ENCODE data around the gene ABCC9. TPM values are rescaled to one million over a fixed set of nuclear protein-coding genes. Genes with fewer than 3 reads are reported as not detected.

ABCC9 gene
- total RNA-seq, 1 experiment from 2014 or later = 0.03 TPM

DNA sequence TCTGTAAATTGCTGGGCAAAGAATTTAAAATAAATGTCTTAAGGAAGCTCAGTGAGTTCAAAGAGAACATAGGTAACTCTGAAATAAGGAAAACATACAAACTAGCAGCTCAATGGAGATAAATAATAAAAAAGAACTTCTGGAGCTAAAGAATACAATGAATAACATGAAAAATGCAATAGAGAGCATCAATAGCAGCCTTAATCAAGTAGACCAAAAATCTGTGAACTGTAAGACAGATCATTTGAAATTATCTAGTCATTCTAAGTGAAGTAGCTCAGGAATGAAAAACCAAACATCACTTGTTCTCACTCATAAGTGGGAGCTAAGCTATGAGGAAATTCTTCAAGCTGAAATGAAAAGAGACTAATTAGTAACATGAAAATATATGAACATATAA, 5.8 kb upstream of the ABCC9 start:
- Histone ChIP-seq H3K27ac (ENCODE audit: low read length) (no peak overlapping the region), H3K36me3 (ENCODE audit: control insufficient read depth, insufficient read depth, low read length) (no peaks in the 10 kb centered on the region), H3K4me1 (ENCODE audit: control insufficient read depth, insufficient read depth, low read length) (no peaks in the 10 kb centered on the region), H3K27me3 (ENCODE audit: control insufficient read depth, insufficient read depth, low read length) (no peaks in the 10 kb centered on the region), H3K4me3 (ENCODE audit: low read depth in 2 of 2, low read length in 2 of 2) (no peak overlapping the region), H3K9me3 (ENCODE audit: control insufficient read depth, insufficient read depth, low read depth, low read length) (no peaks in the 10 kb centered on the region; the same call in 1 of the 2 replicates)
- POLR2A ChIA-PET = interaction anchor here (0.6 kb wide), 1 partner anchor 9 kb away, joined by 3 read pairs; no protein-coding TSS in a partner anchor
- intact Hi-C loops (cut with micrococcal nuclease; ENCODE audit: unreplicated experiment) = no loop called here
- BruUV-seq (replicated peaks) = no TSS peak
- no peak for DNase-seq (ENCODE audit: low read depth, low spot score)
- ATAC-seq = no peak
- CTCF ChIA-PET = no interaction called here
- in situ Hi-C loops (cut with HindIII; ENCODE audit: low pct_unique_long_range_greater_than_20kb, low sequenced_read_pairs) = no loop called here
- TF ChIP-seq SIN3A (IDR thresholded peaks at IDR 0.05; ENCODE audit: borderline replicate concordance, insufficient read depth, low read depth, low read length) = no peak
- no peak for TF ChIP-seq POLR2AphosphoS5 (IDR thresholded peaks at IDR 0.05; ENCODE audit: low read depth, low read length)
- TF ChIP-seq, protein P1, sequence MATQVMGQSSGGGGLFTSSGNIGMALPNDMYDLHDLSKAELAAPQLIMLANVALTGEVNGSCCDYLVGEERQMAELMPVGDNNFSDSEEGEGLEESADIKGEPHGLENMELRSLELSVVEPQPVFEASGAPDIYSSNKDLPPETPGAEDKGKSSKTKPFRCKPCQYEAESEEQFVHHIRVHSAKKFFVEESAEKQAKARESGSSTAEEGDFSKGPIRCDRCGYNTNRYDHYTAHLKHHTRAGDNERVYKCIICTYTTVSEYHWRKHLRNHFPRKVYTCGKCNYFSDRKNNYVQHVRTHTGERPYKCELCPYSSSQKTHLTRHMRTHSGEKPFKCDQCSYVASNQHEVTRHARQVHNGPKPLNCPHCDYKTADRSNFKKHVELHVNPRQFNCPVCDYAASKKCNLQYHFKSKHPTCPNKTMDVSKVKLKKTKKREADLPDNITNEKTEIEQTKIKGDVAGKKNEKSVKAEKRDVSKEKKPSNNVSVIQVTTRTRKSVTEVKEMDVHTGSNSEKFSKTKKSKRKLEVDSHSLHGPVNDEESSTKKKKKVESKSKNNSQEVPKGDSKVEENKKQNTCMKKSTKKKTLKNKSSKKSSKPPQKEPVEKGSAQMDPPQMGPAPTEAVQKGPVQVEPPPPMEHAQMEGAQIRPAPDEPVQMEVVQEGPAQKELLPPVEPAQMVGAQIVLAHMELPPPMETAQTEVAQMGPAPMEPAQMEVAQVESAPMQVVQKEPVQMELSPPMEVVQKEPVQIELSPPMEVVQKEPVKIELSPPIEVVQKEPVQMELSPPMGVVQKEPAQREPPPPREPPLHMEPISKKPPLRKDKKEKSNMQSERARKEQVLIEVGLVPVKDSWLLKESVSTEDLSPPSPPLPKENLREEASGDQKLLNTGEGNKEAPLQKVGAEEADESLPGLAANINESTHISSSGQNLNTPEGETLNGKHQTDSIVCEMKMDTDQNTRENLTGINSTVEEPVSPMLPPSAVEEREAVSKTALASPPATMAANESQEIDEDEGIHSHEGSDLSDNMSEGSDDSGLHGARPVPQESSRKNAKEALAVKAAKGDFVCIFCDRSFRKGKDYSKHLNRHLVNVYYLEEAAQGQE (IDR thresholded peaks at IDR 0.05; ENCODE audit: insufficient read depth in 1 of 2, low read depth in 2 of 2, low read length in 1 of 2) = no peak
- no peak for TF ChIP-seq TCF7L2 (IDR thresholded peaks at IDR 0.05; ENCODE audit: low read depth, low read length)
- TF ChIP-seq, protein P2, sequence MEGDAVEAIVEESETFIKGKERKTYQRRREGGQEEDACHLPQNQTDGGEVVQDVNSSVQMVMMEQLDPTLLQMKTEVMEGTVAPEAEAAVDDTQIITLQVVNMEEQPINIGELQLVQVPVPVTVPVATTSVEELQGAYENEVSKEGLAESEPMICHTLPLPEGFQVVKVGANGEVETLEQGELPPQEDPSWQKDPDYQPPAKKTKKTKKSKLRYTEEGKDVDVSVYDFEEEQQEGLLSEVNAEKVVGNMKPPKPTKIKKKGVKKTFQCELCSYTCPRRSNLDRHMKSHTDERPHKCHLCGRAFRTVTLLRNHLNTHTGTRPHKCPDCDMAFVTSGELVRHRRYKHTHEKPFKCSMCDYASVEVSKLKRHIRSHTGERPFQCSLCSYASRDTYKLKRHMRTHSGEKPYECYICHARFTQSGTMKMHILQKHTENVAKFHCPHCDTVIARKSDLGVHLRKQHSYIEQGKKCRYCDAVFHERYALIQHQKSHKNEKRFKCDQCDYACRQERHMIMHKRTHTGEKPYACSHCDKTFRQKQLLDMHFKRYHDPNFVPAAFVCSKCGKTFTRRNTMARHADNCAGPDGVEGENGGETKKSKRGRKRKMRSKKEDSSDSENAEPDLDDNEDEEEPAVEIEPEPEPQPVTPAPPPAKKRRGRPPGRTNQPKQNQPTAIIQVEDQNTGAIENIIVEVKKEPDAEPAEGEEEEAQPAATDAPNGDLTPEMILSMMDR (IDR thresholded peaks at IDR 0.05) = no peak

DNA sequence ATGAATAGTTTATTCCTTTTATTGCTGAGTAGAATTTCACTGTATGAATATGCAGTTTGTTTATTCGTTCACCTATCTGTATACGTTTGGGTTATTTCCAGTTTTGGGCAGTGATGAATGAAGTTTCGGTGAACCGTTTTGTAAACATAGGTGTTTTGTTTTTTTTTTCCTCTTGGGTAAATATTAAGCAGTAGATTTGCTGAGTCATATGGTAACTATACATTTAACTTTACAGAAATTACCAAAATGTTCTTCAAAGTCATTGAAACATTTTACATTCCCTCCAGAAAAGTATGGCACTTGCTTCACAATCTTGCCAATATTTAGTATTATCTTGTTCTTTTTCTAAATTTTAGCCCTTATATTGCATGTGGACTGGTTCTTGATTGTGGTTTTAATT, 3.8 kb upstream of the ABCC9 start:
- no TSS peak for BruUV-seq (replicated peaks)
- ATAC-seq (no peak), DNase-seq (ENCODE audit: low read depth, low spot score) (no peak)
- no peaks in the 10 kb centered on the region for H3K36me3 ChIP-seq (ENCODE audit: control insufficient read depth, insufficient read depth, low read length)
- POLR2A ChIA-PET = no interaction called here
- in situ Hi-C loops (cut with HindIII; ENCODE audit: low pct_unique_long_range_greater_than_20kb, low sequenced_read_pairs) (no loop called here), intact Hi-C loops (cut with micrococcal nuclease; ENCODE audit: unreplicated experiment) (no loop called here)
- no peaks in the 10 kb centered on the region; the same call in 1 of the 2 replicates for H3K27me3 ChIP-seq (ENCODE audit: control insufficient read depth, insufficient read depth, low read length)
- H3K4me3 ChIP-seq (ENCODE audit: low read depth in 2 of 2, low read length in 2 of 2) = no peak overlapping the region
- H3K27ac ChIP-seq (ENCODE audit: low read length) = no peak overlapping the region
- no peaks in the 10 kb centered on the region for H3K4me1 ChIP-seq (ENCODE audit: control insufficient read depth, insufficient read depth, low read length)
- H3K9me3 ChIP-seq (ENCODE audit: control insufficient read depth, insufficient read depth, low read depth, low read length) = no peaks in the 10 kb centered on the region
- CTCF ChIA-PET = no interaction called here
- TF ChIP-seq, protein P1 (IDR thresholded peaks at IDR 0.05; ENCODE audit: insufficient read depth in 1 of 2, low read depth in 2 of 2, low read length in 1 of 2) = no peak
- TF ChIP-seq, protein P2 (IDR thresholded peaks at IDR 0.05) = no peak
- TF ChIP-seq POLR2AphosphoS5 (IDR thresholded peaks at IDR 0.05; ENCODE audit: low read depth, low read length) = no peak
- no peak for TF ChIP-seq SIN3A (IDR thresholded peaks at IDR 0.05; ENCODE audit: borderline replicate concordance, insufficient read depth, low read depth, low read length)
- TF ChIP-seq TCF7L2 (IDR thresholded peaks at IDR 0.05; ENCODE audit: low read depth, low read length) = no peak
